Urinary bladder (tissue), 4 donors: ENCODE results near the gene REV1. TPM values are rescaled to one million over a fixed set of nuclear protein-coding genes. Genes with fewer than 3 reads are reported as not detected.

Experiments
- DNase-seq: peaks from one replicate; pipeline ENCODE4 v3.0.0-alpha.2; 2015; ENCODE audit errors: extremely low spot score
- H3K27ac ChIP-seq: one replicate; pipeline ENCODE4 v1.5.1; 2013; ENCODE audit warnings: low read depth, mild to moderate bottlenecking, moderate library complexity
- H3K36me3 ChIP-seq: one replicate; pipeline ENCODE4 v1.6.1; 2013; ENCODE audit warnings: mild to moderate bottlenecking, moderate library complexity; ENCODE audit not compliant: insufficient read depth
- H3K4me1 ChIP-seq: one replicate; pipeline ENCODE4 v1.6.1; 2013; ENCODE audit warnings: mild to moderate bottlenecking, moderate library complexity; ENCODE audit not compliant: insufficient read depth
- H3K4me3 ChIP-seq: one replicate; pipeline ENCODE4 v1.5.1; 2013; ENCODE audit warnings: low read depth, low read length
- WGBS: extraction: QIAGEN DNeasy Blood & Tissue Kit; methylation state at CpG from one replicate; pipeline ENCODE4 v1.1.7; 2013; 5-methylcytosine and 5-hydroxymethylcytosine counted together
- polyA plus RNA-seq: library from polyadenylated mRNA; stranded (reverse); fragments of 200-250 nt; gene quantifications from one replicate; pipeline ENCODE4 v1.2.3, GENCODE V29; 2013
- total RNA-seq: library from RNA; depleted of rRNA; stranded (reverse); fragments of >200 nt; gene quantifications from one replicate; pipeline ENCODE4 v1.2.3, GENCODE V29; 2014
- donor health status: healthy with polysubstance abuse.
- donor health status: healthy.

REV1 gene
- total and polyA plus RNA-seq, 2 donors = 21.0 to 134 TPM

- no peak overlapping the region for H3K27ac ChIP-seq
- no peak for DNase-seq
- 94% methylated on average over 4 of the region's 4 CpGs for WGBS
- no peaks in the 10 kb centered on the region for H3K4me1 ChIP-seq
- H3K4me3 ChIP-seq = no peak overlapping the region
- peaks cover 2% of the 10 kb centered on the region for H3K36me3 ChIP-seq
These were observed 38.1 kb downstream of the REV1 start for GRCh38 chr2:99451686-99452085.

DNA sequence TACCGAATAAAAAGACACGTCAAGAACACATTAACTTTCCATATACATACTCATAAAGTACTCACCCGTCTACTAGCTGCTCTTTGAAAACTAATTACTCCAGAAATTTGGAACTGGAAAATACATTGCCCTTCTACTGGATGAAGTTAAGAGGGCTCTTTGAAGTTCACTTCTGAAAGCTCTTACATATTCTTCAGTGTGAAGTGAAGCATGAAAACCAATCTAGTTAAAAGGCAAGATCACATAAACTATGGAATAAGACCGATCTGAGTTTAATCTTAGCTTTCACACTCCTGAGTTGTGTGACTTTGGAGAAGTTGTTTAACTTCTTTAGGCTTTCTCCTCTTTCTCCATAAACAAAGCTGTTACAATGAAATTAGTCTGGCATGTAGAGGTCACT lies 38.5 kb downstream of the REV1 start:
- DNase-seq = no peak
- Histone ChIP-seq H3K36me3 (peaks cover 2% of the 10 kb centered on the region), H3K27ac (no peak overlapping the region), H3K4me1 (no peaks in the 10 kb centered on the region), H3K4me3 (no peak overlapping the region)
- WGBS = 87% methylated on average over 4 of the region's 4 CpGs

- Histone ChIP-seq H3K36me3 (peaks cover 2% of the 10 kb centered on the region), H3K4me3 (no peak overlapping the region), H3K4me1 (no peaks in the 10 kb centered on the region), H3K27ac (no peak overlapping the region)
- DNase-seq = no peak
- 75% methylated on average over 1 of the region's 1 CpG for WGBS
These were observed 39.6 kb downstream of the REV1 start for GRCh38 chr2:99450199-99450598.

DNA sequence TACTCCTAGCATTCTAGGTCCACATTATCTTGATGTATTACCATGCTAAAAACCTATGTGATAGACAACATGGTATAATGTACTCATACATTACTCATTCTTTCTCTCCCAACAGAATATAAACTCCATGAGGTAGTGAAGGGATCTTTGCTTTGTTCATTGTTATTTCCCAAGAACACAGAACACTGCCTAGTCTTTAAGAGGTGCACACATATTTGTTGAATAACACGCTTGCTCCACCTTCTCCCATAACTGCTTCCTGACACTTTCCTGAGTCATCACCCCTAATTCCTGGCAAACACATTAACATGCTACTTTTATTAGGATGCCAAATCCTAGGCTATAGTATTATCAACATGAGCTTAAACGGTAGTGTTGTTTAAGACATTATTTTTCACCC lies 41.3 kb downstream of the REV1 start:
- H3K36me3 ChIP-seq = peaks cover 2% of the 10 kb centered on the region
- 67% methylated on average over 2 of the region's 2 CpGs for WGBS
- no peak for DNase-seq
- no peak overlapping the region for H3K27ac ChIP-seq
- no peaks in the 10 kb centered on the region for H3K4me1 ChIP-seq
- no peak overlapping the region for H3K4me3 ChIP-seq

DNA sequence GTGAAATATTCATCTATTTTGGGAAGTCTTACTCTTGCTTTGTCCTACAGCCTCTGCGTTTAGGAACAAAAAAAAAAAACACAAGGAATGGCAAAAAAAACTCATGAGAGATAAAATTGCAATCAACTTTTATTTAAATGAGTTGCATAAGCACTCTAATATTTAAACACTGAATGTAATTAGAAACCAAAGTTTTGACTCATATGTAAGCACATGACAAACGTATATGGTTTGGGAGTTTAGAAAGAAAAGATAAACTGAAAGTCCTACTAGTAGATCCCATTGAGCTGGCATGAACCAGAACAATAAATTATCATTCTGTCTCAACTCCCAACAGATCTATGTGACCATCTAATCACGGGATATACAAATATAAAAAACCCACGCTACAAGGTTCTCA lies 44.8 kb downstream of the REV1 start:
- Histone ChIP-seq H3K4me3 (no peak overlapping the region), H3K36me3 (no peaks in the 10 kb centered on the region), H3K4me1 (no peaks in the 10 kb centered on the region), H3K27ac (no peak overlapping the region)
- WGBS = 54% methylated on average over 4 of the region's 4 CpGs
- no peak for DNase-seq

DNA sequence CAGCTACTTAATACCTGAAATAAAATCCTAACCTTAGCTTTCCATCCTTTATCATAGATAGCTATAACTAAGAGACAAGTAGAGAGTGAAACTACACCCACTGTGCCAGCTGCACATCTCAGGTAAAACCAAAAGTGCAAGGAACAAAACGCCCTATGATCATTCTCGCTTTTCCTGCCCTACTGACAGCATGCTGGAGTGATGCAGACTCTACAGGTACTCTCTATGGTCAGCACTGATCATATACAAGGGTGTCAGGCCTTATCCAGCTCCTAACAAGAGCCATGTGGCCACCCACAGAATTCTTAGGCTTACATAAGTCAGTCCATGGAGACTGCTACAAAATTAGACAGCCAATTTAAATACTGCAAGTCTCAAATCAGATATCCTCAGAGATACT lies 45.6 kb downstream of the REV1 start:
- DNase-seq = no peak
- WGBS = 90% methylated on average over 2 of the region's 2 CpGs
- Histone ChIP-seq H3K27ac (no peak overlapping the region), H3K4me3 (no peak overlapping the region), H3K36me3 (no peaks in the 10 kb centered on the region), H3K4me1 (no peaks in the 10 kb centered on the region)

DNA sequence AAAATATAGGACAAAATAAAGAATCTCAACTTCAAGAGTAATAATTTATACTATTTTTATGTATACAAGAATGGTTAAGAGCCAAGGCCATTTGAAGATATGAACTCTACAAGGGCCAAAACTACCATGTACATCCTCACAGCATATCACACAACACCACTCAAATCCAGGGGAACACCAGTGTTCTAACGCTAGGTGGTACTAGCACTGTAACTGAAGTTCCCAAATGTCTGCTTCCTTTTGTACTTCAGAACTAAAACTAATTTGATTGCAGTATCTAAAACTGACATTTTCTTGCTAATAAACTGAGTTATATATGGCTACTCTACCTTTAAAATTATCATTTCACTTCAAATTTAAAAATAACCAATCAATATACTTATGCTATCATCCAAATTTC lies 47.0 kb downstream of the REV1 start:
- Histone ChIP-seq H3K4me3 (no peak overlapping the region), H3K27ac (no peak overlapping the region), H3K4me1 (no peaks in the 10 kb centered on the region), H3K36me3 (no peaks in the 10 kb centered on the region)
- DNase-seq = no peak
- 68% methylated on average over 1 of the region's 1 CpG for WGBS

DNA sequence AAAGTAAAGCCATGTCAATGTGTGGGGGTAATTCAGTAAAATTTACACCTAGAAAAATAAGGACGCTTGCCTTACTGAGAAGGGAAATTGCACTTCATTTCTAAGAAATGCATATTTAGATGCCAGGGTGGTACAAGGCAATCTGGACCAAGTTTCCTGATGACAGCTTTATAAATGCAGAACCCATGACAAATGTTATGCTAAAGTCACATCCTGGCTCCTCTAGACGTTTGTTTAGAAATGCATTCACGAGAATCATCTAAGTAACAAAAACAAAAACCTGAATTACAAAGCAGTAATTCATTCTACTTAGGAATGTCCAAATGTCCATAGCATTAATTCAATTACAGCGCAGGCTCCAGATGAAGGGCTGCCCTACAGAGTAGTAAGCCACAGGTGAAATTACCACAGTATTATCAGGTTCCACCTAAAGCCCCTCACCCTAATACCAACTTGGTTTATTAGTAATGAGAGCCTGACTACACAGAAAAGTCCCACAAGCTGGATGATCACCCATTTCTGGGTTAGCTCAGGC lies 49.8 kb downstream of the REV1 start:
- peaks cover 2% of the 10 kb centered on the region for H3K36me3 ChIP-seq
- H3K4me3 ChIP-seq = no peak overlapping the region
- no peak overlapping the region for H3K27ac ChIP-seq
- H3K4me1 ChIP-seq = no peaks in the 10 kb centered on the region
- DNase-seq = no peak
- WGBS = 70% methylated on average over 4 of the region's 4 CpGs

GRCh38 chr2:99436874-99437273 lies 52.9 kb downstream of the REV1 start:
- no peaks in the 10 kb centered on the region for H3K4me1 ChIP-seq
- H3K27ac ChIP-seq = no peak overlapping the region
- H3K36me3 ChIP-seq = peaks cover 2% of the 10 kb centered on the region
- WGBS = 98% methylated on average over 10 of the region's 10 CpGs
- no peak overlapping the region for H3K4me3 ChIP-seq
- DNase-seq = no peak

DNA sequence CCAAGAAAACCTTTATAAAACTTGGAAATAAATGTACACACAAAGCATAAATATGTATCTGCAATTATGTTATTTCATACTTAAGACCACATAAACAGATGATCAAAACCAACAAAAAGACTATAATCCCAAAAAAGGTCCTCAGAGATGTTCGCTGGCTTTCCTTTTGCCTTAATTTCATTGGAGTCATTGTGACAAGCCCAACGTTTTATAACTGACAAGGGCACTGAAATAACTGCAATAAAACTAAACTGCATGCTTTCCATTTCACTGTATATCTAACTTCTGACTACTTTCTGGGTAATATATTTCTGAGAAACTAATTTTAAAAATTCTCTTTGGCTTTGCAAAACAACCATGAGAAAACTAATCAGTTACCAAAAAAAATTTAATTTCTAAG lies 56.5 kb downstream of the REV1 start:
- WGBS = 75% methylated on average over 2 of the region's 2 CpGs
- no peak for DNase-seq
- peaks cover 2% of the 10 kb centered on the region for H3K36me3 ChIP-seq
- H3K4me3 ChIP-seq = no peak overlapping the region
- no peaks in the 10 kb centered on the region for H3K4me1 ChIP-seq
- H3K27ac ChIP-seq = no peak overlapping the region

DNA sequence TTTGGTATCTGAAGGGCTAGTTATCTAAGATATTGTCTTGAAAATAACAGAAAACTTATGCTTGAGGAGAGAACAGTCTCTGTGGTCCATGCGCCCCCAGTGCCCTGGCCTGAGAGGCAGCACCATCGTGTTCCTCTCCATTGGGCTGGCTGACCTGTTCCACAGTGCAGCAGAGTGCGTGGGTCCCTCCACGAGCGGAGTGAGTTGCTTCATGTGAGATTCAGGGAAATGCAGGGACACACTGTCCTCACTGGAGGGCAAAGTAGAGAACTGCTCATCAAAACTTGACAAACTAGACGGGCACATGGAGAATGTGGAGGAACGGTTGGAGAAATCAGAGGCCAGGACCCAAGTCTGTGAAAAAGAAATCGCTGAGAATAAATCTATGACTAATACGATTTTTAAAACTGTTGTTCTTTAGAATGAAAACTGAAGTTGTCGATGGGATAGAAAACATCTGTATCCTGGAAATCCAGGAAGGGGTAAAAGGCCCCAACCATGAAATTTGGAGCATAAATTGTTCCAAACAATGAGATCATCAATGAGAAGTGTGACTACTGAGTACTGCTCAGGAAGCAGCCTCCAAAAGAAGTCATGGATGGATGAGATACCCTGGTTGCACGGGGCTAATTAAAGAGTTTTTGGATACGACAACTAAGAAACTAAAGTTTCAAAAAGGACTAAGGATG lies 58.1 kb downstream of the REV1 start:
- Histone ChIP-seq H3K4me3 (no peak overlapping the region), H3K27ac (no peak overlapping the region), H3K36me3 (peaks cover 3% of the 10 kb centered on the region), H3K4me1 (no peaks in the 10 kb centered on the region)
- no peak for DNase-seq
- WGBS = 79% methylated on average over 12 of the region's 12 CpGs

DNA sequence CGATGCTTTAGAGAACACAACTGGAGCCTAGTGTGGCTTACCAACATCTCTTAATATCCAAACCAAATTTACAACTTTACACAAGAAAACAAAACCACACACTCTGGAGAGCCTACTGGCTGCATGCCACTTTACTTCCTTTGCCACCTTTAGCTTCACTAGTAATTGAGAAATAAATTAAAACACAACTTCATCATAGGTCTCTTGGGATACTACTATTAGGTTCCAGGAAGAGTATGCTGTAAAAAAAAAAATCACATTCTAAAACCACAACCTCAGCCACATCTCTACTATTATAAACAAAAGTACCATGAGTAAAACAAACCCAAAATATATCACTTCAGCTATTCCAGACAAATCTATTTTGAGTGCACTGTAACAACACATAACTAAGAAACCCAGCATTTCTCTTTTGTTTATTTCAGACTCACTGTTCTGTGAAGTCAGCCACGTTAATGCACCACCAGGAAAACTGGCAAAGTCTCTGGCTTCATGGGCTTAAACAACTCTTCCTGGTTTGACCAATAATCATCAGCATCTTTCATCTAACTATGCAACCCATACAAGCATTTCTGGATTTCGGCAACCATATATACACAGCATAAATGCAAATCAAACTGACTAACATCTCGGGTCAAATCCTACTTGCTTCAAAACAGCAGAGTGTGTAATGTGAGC lies 59.1 kb downstream of the REV1 start:
- no peak for DNase-seq
- Histone ChIP-seq H3K4me3 (no peak overlapping the region), H3K36me3 (peaks cover 3% of the 10 kb centered on the region), H3K27ac (no peak overlapping the region), H3K4me1 (no peaks in the 10 kb centered on the region)
- WGBS = 45% methylated on average over 4 of the region's 4 CpGs

GRCh38 chr2:99425022-99425421 lies 64.8 kb downstream of the REV1 start:
- DNase-seq = no peak
- peaks cover 3% of the 10 kb centered on the region for H3K36me3 ChIP-seq
- WGBS = 20% methylated on average over 2 of the region's 2 CpGs
- no peak overlapping the region for H3K27ac ChIP-seq
- H3K4me3 ChIP-seq = no peak overlapping the region
- no peaks in the 10 kb centered on the region for H3K4me1 ChIP-seq

DNA sequence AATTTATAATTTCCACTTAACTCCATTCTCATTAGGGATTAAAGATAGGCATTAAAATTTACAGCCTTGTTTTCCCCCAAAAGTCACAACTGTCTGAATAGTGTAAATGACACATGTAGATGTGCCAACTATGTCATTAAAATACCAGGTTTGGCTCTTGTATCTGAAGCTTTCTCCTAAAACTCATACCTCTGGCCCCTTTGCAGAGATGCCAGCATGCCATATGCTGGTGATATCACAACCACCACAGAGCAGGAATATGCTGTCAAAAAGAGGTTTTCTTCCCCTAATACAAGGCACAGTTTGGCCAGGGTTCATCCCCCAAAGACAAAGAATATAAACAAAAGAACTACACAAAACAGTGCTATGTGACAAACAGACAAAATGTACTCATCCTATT lies 65.4 kb downstream of the REV1 start:
- Histone ChIP-seq H3K4me1 (no peaks in the 10 kb centered on the region), H3K27ac (no peak overlapping the region), H3K36me3 (peaks cover 3% of the 10 kb centered on the region), H3K4me3 (no peak overlapping the region)
- DNase-seq = no peak
